UCSD-AML1 (cell line): Measurements from ENCODE around the gene PRAC2.

Source experiments
- DNase-seq: peaks from one replicate; lab custom pipeline; 2025; ENCODE audit not compliant: unreplicated experiment; lab: John Stamatoyannopoulos, UW

PRAC2 gene

GRCh38 chr17:48719642-48720265 lies 3.2 kb upstream of the PRAC2 start:
- no peak for DNase-seq

DNA sequence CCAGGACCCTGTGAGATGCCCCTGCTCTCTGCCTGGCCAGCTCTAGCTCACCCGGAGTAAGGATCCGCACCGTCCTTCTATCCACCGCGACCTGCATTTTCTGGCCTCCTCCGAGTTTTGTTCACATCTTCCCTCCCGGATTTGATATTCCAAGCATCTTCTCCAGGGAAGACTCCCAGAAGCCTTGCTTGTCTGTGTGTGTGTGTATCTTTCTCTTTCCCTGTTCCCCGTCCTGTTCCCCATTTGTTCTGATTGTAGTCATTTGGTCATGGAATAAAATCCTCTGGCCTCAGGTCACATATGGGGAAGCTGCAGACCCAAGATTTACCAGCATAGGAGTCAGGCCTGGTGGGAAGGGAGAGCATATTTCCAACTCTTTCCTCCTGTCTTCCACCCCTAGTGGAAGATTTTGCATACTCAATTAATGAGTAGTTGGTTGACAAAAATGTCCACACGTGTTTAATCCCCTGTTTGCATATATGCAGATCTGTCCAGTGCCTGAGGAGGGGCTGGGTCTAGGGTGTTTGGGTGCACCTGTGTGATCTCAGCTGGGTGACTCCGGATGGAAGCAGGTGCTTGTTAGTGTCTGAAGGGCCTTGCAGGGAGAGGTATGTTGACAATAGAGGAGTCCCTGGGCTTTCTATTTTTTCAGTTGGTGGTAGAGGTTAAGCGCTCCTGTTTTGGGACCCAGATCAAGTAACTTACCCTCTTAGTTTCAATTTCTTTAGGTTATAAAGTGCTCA lies 2.5 kb upstream of the PRAC2 start:
- no peak for DNase-seq

DNA sequence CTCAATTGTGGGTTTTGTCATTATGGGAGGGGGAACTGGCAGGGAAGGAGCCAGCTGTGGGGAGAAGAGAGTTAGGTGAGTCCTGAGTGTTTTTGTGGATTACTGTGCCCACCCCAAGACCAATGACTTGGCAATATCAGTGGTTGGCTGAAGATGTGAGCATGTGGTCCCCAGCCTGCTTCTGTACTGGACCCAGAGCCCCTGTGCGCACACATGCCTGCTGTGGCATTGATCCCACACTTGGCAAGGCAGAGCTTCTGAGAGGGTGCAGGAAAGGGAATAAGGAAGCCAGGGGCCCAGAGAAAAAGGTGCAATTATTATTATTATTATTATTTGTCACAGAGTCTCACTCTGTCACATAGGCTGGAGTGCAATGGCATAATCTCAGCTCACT lies 2.0 kb upstream of the PRAC2 start:
- no peak for DNase-seq

- no peak for DNase-seq
Observed at GRCh38 chr17:48722201-48722907, 631 bp upstream of the PRAC2 start, which contains the start of gene PRAC1. TSS of gene PRAC1 (minus strand) at chr17:48722518. CDS start at chr17:48722392, 126 bp downstream.

GRCh38 chr17:48723423-48724250 lies 652 bp downstream of the PRAC2 start:
- DNase-seq: no peak

GRCh38 chr17:48724251-48725003 lies 1.4 kb downstream of the PRAC2 start:
- DNase-seq: peak; percentile 70

DNA sequence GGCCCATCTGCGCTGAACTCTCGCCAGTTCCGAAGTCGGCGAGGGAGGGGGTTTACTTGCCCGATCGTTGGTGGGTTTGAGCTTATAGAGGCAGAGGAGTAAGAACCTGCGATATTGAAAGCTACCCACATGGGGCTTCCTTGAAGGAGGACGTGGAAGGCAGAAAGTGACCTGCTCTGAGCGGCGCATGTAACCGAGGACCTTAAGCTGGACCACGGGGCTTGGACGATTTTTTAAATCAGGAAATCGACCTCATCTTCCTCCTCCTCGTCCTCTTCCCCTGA lies 2.0 kb downstream of the PRAC2 start:
- DNase-seq: no peak

DNA sequence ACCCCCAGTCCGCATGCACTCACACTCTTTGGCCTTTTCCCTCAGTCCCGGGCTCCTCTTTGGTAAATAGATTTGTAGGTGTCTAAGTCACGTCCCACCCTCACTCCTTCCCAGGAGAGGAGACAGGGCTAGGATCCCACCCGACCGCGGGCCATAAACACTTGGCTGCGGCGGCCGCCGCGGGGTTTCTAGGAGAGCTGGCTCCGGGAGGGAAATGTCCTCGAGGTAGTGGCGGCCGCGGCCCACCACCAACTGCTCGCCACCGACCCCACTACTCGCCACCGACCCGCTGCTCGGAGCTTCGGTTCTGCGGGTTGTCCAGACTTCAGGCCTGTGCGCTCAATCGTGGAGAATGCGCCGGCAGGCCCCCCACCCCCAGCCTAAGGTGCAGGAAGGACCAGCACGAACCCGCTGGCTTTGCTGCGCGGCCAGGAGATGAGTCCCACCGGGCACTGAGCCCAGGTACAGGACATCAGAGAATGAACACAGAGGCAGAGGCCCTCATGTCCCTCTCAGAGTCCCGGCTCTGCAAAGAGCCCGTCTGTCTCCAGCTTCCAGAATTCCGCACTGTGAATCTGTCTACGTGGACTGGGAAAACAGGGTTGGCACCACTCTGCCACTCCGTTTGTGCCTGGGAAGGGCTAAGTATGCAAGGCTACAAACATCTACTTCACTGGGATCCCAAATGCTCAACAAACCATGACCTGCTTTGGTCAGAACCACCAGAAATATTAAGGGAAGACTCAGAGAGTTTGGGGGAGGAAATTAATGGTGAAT lies 2.5 kb downstream of the PRAC2 start:
- DNase-seq: no peak

DNA sequence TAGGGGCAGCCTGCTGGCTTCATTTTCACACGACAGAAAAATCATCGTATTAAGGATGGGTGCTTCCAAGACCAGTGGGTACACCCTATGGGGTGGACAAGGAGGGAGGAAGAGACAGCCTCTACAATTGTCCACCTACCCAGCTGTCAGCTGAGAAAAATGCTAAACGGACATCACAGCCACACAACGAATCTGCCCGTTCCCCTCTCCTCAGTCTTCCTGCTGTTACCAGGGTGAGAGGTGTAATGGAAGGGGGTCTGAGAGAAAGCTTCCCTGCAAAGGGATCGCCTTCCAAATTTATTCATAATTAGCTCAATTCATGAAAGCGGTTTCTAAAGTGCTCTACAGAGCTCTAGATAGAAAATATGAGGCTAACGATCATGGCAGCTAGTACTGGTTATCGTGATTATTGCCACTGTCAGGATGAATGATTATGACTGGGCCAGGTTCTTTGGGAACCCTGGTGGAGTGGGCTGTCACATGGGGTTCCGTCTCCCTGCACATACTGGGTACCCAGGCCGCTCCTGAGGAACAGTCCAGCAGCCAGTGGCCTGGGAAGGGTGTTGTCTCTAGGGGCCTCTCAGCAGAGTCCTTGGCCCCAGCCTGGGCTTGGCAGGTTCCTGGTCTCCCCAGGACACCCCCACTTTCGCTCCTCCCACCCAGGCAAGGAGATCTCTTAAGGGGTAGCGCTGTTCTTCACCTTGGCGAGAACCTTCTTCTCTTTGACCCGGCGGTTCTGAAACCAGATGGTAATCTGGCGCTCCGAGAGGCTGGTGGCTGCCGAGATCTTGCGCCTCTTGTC lies 3.3 kb downstream of the PRAC2 start:
- DNase-seq: no peak

- DNase-seq: no peak
Observed at GRCh38 chr17:48726916-48727286, 3.9 kb downstream of the PRAC2 start.

DNA sequence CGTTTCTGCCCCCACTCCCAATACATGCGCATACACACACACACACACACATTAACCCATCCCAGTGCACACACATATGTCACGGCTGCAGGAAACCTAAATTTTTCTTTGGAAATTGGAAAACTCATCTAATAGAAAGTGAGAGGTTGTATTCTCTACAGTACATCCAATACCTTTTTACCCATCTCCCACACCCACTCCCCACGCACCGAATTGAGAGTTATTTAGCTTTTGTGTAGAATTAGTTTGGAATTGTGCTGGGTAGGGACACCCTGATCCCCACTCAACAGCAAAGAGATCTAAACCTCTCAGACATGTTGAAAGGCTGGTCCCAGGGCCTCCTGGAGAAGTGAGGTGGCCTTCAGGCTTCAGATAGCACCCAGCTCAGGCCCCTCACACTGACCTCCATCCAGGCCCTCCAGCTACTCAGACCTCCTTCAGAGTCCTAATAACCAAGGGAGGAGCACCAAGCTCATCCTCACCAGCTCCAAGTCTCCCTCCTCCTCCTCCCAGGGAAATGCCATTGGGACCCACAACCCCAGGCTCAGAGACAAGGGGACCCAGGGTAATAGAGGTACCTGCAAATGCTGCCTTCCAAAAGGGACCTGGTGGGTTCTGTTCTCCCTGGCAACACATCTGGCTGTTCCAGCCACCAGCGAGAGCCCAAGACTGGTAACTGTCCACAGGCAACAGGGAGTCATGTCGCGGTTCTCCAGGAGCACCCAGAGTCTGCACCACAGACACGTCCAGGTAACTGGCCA lies 4.6 kb downstream of the PRAC2 start:
- DNase-seq: no peak

DNA sequence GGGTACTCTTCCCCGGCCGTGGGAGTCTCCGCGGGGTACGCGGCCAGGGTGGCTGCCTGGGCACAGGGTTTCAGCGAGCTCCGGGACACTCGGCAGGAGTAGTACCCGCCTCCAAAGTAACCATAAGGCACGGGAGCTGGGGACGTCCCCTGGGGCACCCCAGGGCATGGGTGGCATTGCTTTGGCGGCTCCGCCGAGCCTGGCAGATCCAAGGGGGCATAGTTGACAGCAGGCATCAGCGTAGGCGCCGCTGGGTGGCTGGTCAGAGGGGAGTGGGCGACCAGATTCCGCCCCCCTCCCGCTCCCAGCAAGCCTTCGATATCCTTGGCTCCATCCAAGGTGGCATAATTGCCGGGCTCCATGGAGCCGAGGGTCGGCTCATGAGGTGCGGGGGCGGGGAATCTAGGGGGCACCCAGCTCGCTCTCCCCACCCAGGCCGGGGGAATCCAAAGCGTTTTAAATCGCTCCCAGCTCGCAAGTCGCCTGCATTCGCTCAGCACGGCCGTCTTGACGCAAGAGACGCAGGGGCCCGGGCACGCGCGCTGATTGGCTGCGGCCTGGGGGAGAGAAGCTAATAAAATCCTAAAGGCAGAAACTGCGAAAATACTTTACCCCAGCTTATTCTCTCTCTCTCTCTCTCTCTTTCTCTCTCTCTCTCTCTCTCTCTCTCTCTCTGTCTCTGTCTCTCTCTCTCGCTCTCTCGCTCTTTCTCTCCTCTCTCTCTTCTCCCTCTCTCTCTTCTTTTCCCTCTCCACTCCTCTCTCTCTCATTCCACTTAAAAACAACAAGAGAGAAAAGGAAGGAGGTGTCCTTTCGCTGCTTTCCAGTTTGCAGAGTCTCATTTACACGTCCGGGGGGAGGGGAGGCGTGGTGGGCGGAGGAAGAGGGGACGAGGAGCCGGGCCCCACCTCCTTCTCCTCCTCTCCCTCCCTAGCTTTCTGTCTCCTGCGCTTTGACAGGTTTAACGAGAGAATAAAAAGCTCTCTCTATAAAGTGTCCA lies 5.5 kb downstream of the PRAC2 start, which contains the start of gene HOXB13:
HOXB13 (minus strand) TSS at position 519 of the 1,000 bp plus-strand sequence; CDS start at position 362, 157 bp downstream.
- no peak for DNase-seq

DNA sequence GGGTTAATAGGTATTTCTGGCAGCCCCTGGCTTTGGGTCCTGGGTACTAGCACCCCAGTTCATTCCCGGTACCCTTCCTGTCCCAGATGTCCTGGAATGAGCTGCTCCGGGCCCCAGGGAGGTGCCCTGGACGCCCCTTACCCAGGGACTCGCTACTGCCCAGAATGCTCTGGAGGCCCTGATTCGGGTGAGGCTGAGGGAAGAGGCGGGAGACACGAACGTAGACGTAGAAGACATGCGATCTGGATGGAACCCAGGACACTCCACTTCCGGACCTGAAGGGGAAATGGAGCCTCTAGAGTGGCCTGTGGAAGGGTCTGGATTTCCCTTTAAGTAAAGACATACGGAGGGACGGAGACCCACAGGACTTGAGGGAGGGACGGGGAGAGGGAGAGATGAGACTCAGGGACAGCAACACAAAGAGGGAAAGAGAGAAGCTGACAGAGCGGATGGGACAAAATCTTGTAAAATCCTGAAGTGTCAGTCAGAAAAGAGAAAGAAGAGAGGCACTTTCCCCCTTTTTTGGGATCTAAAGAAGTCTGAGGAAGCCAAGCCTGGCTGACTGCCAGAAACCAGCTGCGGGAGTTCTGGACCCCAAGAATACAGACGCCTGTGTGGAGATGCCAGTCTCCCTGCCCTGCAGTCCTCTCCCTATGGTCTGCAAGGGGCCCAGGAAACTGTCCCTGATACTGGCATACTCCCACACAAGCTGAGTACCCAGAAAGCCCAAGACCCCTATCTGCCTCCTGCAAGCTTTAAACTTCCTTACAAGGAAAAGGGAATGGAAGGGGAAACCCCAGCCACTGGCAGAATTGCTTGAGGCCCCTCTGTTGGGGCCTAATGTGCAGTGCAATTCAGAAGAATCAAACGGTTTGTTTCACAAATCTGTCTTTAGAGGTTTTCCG lies 6.6 kb downstream of the PRAC2 start:
- no peak for DNase-seq

- no peak for DNase-seq
Observed at GRCh38 chr17:48730240-48730550, 7.2 kb downstream of the PRAC2 start.

DNA sequence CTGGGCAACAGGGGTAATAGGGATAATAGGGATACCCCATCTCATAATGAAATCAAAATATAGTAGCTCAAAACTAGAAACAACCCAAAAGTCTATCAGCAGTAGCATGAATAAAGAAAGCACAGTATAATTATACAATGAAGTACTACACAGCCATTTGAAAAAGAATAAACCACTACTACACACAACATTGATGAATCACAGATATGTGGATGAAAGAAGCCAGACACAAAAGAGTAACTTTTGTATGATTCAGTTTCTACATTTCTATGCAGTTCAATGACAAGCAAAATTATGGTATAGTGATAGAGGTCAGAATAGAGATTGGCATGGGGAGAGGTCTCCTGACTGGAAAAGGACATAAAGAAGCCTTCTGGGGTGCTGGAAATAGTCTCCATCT lies 8.4 kb downstream of the PRAC2 start:
- DNase-seq: no peak
